ENCODE data around the gene B4GAT1. TPM values are rescaled to one million over a fixed set of nuclear protein-coding genes. Genes with fewer than 3 reads are reported as not detected.

The B4GAT1 gene
- total and polyA plus RNA-seq, 2 of the 13 experiments (the other 11 are each of a cell fraction or from before 2014, with no cell fraction given) = 40.4 to 109 TPM

DNA sequence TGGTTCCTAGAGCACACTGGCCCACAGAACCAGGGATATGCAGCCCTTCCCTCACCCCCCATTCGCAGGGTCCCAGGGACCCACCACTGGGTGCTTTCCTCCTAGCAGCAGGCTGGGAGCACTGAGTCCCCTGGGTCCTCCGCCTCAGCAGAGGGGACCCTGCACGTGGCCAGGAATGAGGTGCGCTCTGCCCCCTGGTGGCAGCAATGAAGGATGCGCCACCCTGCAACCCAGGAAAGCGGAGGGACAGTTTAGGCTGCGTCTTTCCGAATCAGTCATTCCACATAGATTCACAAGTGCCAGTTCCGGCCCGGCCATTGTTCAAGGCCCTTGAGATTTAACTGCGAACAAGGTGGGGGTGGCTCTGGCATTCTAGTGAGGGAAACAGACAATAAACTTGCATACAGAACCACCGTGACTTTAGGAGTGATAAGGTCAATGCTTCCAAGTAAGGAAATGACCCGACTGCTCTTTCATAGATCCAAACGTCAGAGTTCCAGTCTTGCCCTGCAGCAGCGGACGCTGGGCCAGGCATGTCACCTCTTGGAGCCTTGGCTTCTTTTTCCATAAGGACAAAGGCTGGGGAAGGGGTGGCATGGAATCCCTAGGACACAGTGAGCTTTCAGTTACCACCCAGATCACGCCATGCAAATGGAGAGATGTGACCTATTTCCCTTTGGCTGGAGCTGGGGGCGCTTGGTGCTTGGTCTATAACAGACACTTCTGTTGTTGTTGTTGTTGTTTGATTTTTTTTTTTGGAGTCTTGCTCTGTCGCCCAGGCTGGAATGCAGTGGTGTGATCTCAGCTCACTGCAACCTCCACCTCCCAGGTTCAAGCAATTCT lies 18.9 kb downstream of the B4GAT1 start (continued):
- TF ChIP-seq MTA1 (CRISPR knock-in tag; IDR thresholded peaks at IDR 0.05; ENCODE audit: borderline replicate concordance) (no peak; the same call in 1 of the 2 replicates), ZNF296 (CRISPR knock-in tag; conservative IDR thresholded peaks at IDR 0.05) (no peak), KLF16 (CRISPR knock-in tag; IDR thresholded peaks at IDR 0.05) (peak in 1 of 2 experiments; percentile 88; a peak in 2 of 4 replicates), TGIF2 (CRISPR knock-in tag; IDR thresholded peaks at IDR 0.05) (0 out of 2 replicates have a peak, but pooled peaks have one; percentile 42), ZNF20 (CRISPR knock-in tag; IDR thresholded peaks at IDR 0.05) (no peak), ZFP90 (CRISPR knock-in tag; IDR thresholded peaks at IDR 0.05; ENCODE audit: borderline replicate concordance) (peak; percentile 77; the same call in 1 of the 2 replicates), ARNTL (CRISPR knock-in tag; IDR thresholded peaks at IDR 0.05) (peak; percentile 97), ZNF34 (CRISPR knock-in tag; IDR thresholded peaks at IDR 0.05; ENCODE audit: borderline replicate concordance) (no peak), EZH2 (conservative IDR thresholded peaks at IDR 0.05; ENCODE audit: low read depth, low read length) (no peak), ZNF547 (CRISPR knock-in tag; IDR thresholded peaks at IDR 0.05) (no peak), ZNF720 (CRISPR knock-in tag; IDR thresholded peaks at IDR 0.05) (no peak), MXD4 (CRISPR knock-in tag; IDR thresholded peaks at IDR 0.05) (peak; percentile 92), RXRA (CRISPR knock-in tag; IDR thresholded peaks at IDR 0.05) (peak; percentile 55), ZNF614 (CRISPR knock-in tag; IDR thresholded peaks at IDR 0.05; ENCODE audit: borderline replicate concordance) (peak; percentile 65; the same call in 1 of the 2 replicates), BRD4 (CRISPR knock-in tag; IDR thresholded peaks at IDR 0.05) (peak; percentile 55; the same call in 1 of the 2 replicates), TBL1XR1 (IDR thresholded peaks at IDR 0.05; ENCODE audit: borderline replicate concordance, low read length, partially characterized antibody) (no peak), KDM2A (CRISPR knock-in tag; IDR thresholded peaks at IDR 0.05; ENCODE audit: borderline replicate concordance, low read depth) (peak; percentile 90), ZNF543 (CRISPR knock-in tag; IDR thresholded peaks at IDR 0.05) (no peak)
- TF ChIP-seq, protein P1, sequence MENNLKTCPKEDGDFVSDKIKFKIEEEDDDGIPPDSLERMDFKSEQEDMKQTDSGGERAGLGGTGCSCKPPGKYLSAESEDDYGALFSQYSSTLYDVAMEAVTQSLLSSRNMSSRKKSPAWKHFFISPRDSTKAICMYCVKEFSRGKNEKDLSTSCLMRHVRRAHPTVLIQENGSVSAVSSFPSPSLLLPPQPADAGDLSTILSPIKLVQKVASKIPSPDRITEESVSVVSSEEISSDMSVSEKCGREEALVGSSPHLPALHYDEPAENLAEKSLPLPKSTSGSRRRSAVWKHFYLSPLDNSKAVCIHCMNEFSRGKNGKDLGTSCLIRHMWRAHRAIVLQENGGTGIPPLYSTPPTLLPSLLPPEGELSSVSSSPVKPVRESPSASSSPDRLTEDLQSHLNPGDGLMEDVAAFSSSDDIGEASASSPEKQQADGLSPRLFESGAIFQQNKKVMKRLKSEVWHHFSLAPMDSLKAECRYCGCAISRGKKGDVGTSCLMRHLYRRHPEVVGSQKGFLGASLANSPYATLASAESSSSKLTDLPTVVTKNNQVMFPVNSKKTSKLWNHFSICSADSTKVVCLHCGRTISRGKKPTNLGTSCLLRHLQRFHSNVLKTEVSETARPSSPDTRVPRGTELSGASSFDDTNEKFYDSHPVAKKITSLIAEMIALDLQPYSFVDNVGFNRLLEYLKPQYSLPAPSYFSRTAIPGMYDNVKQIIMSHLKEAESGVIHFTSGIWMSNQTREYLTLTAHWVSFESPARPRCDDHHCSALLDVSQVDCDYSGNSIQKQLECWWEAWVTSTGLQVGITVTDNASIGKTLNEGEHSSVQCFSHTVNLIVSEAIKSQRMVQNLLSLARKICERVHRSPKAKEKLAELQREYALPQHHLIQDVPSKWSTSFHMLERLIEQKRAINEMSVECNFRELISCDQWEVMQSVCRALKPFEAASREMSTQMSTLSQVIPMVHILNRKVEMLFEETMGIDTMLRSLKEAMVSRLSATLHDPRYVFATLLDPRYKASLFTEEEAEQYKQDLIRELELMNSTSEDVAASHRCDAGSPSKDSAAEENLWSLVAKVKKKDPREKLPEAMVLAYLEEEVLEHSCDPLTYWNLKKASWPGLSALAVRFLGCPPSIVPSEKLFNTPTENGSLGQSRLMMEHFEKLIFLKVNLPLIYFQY (CRISPR knock-in tag; IDR thresholded peaks at IDR 0.05; ENCODE audit: borderline replicate concordance) = 0 out of 2 replicates have a peak, but pooled peaks have one; percentile 37
- TF ChIP-seq, protein P2, sequence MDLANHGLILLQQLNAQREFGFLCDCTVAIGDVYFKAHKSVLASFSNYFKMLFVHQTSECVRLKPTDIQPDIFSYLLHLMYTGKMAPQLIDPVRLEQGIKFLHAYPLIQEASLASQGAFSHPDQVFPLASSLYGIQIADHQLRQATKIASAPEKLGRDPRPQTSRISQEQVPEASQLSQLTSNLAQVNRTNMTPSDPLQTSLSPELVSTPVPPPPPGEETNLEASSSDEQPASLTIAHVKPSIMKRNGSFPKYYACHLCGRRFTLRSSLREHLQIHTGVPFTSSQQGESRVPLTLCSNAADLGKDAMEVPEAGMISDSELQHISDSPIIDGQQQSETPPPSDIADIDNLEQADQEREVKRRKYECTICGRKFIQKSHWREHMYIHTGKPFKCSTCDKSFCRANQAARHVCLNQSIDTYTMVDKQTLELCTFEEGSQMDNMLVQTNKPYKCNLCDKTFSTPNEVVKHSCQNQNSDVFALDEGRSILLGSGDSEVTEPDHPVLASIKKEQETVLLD (CRISPR knock-in tag; IDR thresholded peaks at IDR 0.05; ENCODE audit: low read depth) = 0 out of 2 replicates have a peak, but pooled peaks have one; percentile 38
- TF ChIP-seq, protein P3, sequence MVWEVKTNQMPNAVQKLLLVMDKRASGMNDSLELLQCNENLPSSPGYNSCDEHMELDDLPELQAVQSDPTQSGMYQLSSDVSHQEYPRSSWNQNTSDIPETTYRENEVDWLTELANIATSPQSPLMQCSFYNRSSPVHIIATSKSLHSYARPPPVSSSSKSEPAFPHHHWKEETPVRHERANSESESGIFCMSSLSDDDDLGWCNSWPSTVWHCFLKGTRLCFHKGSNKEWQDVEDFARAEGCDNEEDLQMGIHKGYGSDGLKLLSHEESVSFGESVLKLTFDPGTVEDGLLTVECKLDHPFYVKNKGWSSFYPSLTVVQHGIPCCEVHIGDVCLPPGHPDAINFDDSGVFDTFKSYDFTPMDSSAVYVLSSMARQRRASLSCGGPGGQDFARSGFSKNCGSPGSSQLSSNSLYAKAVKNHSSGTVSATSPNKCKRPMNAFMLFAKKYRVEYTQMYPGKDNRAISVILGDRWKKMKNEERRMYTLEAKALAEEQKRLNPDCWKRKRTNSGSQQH (CRISPR knock-in tag; IDR thresholded peaks at IDR 0.05; ENCODE audit: low read depth) = no peak
- TF ChIP-seq, protein P4, sequence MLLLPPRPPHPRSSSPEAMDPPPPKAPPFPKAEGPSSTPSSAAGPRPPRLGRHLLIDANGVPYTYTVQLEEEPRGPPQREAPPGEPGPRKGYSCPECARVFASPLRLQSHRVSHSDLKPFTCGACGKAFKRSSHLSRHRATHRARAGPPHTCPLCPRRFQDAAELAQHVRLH (CRISPR knock-in tag; IDR thresholded peaks at IDR 0.05; ENCODE audit: borderline replicate concordance, low read depth) = peak; percentile 73; the same call in 1 of the 2 replicates
